Measurements from ENCODE around the gene GAS1.

GRCh38 chr9:86942281-86943200 lies 4.8 kb downstream of the GAS1 start:
- TF ChIP-seq, protein P1, sequence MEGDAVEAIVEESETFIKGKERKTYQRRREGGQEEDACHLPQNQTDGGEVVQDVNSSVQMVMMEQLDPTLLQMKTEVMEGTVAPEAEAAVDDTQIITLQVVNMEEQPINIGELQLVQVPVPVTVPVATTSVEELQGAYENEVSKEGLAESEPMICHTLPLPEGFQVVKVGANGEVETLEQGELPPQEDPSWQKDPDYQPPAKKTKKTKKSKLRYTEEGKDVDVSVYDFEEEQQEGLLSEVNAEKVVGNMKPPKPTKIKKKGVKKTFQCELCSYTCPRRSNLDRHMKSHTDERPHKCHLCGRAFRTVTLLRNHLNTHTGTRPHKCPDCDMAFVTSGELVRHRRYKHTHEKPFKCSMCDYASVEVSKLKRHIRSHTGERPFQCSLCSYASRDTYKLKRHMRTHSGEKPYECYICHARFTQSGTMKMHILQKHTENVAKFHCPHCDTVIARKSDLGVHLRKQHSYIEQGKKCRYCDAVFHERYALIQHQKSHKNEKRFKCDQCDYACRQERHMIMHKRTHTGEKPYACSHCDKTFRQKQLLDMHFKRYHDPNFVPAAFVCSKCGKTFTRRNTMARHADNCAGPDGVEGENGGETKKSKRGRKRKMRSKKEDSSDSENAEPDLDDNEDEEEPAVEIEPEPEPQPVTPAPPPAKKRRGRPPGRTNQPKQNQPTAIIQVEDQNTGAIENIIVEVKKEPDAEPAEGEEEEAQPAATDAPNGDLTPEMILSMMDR (conservative IDR thresholded peaks at IDR 0.05), result no peak
- no peak for TF ChIP-seq ZFX (IDR thresholded peaks at IDR 0.05)

Measured in C4-2B (cell line).